HG03521 (cell line): ENCODE results near the gene F2R.
"Not testable (repeated sequence)": the region's sequence is repeated elsewhere in the genome, so short reads cannot be mapped to it uniquely, and the experiment has no call there.

Experiments used
- ATAC-seq: cut with Tn5 transposase; IDR thresholded peaks from one replicate; pipeline ENCODE4 v1.9.1; 2021; ENCODE audit warnings: mild to moderate bottlenecking, moderate library complexity; ENCODE audit not compliant: unreplicated experiment

The F2R gene

GRCh38 chr5:76717222-76718083, 1.5 kb downstream of the F2R start:
- ATAC-seq: no peak

- no peak for ATAC-seq
Measured at GRCh38 chr5:76718381-76718832, 2.5 kb downstream of the F2R start.

GRCh38 chr5:76718880-76719279, 3.0 kb downstream of the F2R start:
- no peak for ATAC-seq

GRCh38 chr5:76720988-76721569, 5.2 kb downstream of the F2R start:
- ATAC-seq: peak; percentile 96

GRCh38 chr5:76723266-76723665, 7.3 kb downstream of the F2R start:
- ATAC-seq: no peak

- no peak for ATAC-seq
Measured at GRCh38 chr5:76723906-76724305, 8.0 kb downstream of the F2R start.

- no peak for ATAC-seq
Measured at GRCh38 chr5:76724871-76725270, 8.9 kb downstream of the F2R start.

- no peak for ATAC-seq
Measured at GRCh38 chr5:76728965-76729364, 13.0 kb downstream of the F2R start.

- ATAC-seq: no peak
Measured at GRCh38 chr5:76729373-76730290, 13.7 kb downstream of the F2R start.

GRCh38 chr5:76732405-76733048, 16.6 kb downstream of the F2R start:
- peak; percentile 11 for ATAC-seq

- peak; percentile 77 for ATAC-seq
Measured at GRCh38 chr5:76733049-76733417, 17.1 kb downstream of the F2R start.

GRCh38 chr5:76735762-76736545, 20.0 kb downstream of the F2R start:
- no peak for ATAC-seq

- no peak for ATAC-seq
Measured at GRCh38 chr5:76736679-76737556, 21.0 kb downstream of the F2R start.

- no peak for ATAC-seq
Measured at GRCh38 chr5:76737846-76738245, 21.9 kb downstream of the F2R start.

GRCh38 chr5:76741506-76741905, 25.6 kb downstream of the F2R start:
- ATAC-seq: not testable (repeated sequence)

- no peak for ATAC-seq
Measured at GRCh38 chr5:76742583-76742982, 26.7 kb downstream of the F2R start.

- ATAC-seq: no peak
Measured at GRCh38 chr5:76744632-76745031, 28.7 kb downstream of the F2R start.

- no peak for ATAC-seq
Measured at GRCh38 chr5:76745670-76746069, 29.7 kb downstream of the F2R start.

GRCh38 chr5:76746677-76747076, 30.8 kb downstream of the F2R start:
- no peak for ATAC-seq
